Measurements from ENCODE around the gene TAS2R13. TPM values are rescaled to one million over a fixed set of nuclear protein-coding genes. Genes with fewer than 3 reads are reported as not detected.

The TAS2R13 gene
- total and polyA plus RNA-seq, 2 donors from 2014 or later: 2.8 TPM; not detected in 1

GRCh38 chr12:10928746-10929286 lies 19.5 kb upstream of the TAS2R13 start, which contains the start of gene PRH2:
PRH2 (plus strand) TSS chr12:10929236; CDS start chr12:10929274, 38 bp downstream.
- no peak for DNase-seq
- TF ChIP-seq CTCF (IDR thresholded peaks at IDR 0.05; ENCODE audit: borderline replicate concordance, extremely low read depth, insufficient read depth): no peak
- no peak within 1 kb of the TSS for H3K9ac ChIP-seq (ENCODE audit: low read length in 3 of 3)
- no peak within 1 kb of the TSS for H3K4me3 ChIP-seq (ENCODE audit: low read length in 3 of 3)
- intact Hi-C loops (cut with DNase I): no loop called here
- FAIRE-seq: no peak
- H3K27ac ChIP-seq (ENCODE audit: low read depth in 2 of 2, low read length in 2 of 2): no peak within 1 kb of the TSS
- H3K4me1 ChIP-seq (ENCODE audit: control insufficient read depth in 2 of 3, insufficient read depth in 2 of 3, low read depth in 1 of 3, low read length in 3 of 3): no peaks in the 10 kb centered on the region
- H3K9me3 ChIP-seq (ENCODE audit: control insufficient read depth in 2 of 3, insufficient read depth in 1 of 3, low read length in 3 of 3): no peaks in the 10 kb centered on the region
- H3K27me3 ChIP-seq (ENCODE audit: control insufficient read depth, insufficient read depth, low read length): no peaks in the 10 kb centered on the region
- H3K36me3 ChIP-seq (ENCODE audit: control insufficient read depth in 2 of 3, insufficient read depth in 3 of 3, low read length in 3 of 3): no peaks in the 10 kb centered on the region

- Histone ChIP-seq H3K27ac (ENCODE audit: low read depth in 2 of 2, low read length in 2 of 2) (no peak overlapping the region), H3K9ac (ENCODE audit: low read length in 3 of 3) (no peak overlapping the region), H3K36me3 (ENCODE audit: control insufficient read depth in 2 of 3, insufficient read depth in 3 of 3, low read length in 3 of 3) (no peaks in the 10 kb centered on the region), H3K9me3 (ENCODE audit: control insufficient read depth in 2 of 3, insufficient read depth in 1 of 3, low read length in 3 of 3) (no peaks in the 10 kb centered on the region), H3K27me3 (ENCODE audit: control insufficient read depth, insufficient read depth, low read length) (no peaks in the 10 kb centered on the region), H3K4me3 (ENCODE audit: low read length in 3 of 3) (no peak overlapping the region), H3K4me1 (ENCODE audit: control insufficient read depth in 2 of 3, insufficient read depth in 2 of 3, low read depth in 1 of 3, low read length in 3 of 3) (no peaks in the 10 kb centered on the region)
- FAIRE-seq: no peak
- DNase-seq: no peak
- TF ChIP-seq CTCF (IDR thresholded peaks at IDR 0.05; ENCODE audit: borderline replicate concordance, extremely low read depth, insufficient read depth): no peak
- intact Hi-C loops (cut with DNase I): no loop called here
Observed at GRCh38 chr12:10926269-10926668, 16.9 kb upstream of the TAS2R13 start.

- Histone ChIP-seq H3K9ac (ENCODE audit: low read length in 3 of 3) (no peak overlapping the region), H3K4me1 (ENCODE audit: control insufficient read depth in 2 of 3, insufficient read depth in 2 of 3, low read depth in 1 of 3, low read length in 3 of 3) (no peaks in the 10 kb centered on the region), H3K27me3 (ENCODE audit: control insufficient read depth, insufficient read depth, low read length) (no peaks in the 10 kb centered on the region), H3K36me3 (ENCODE audit: control insufficient read depth in 2 of 3, insufficient read depth in 3 of 3, low read length in 3 of 3) (no peaks in the 10 kb centered on the region), H3K27ac (ENCODE audit: low read depth in 2 of 2, low read length in 2 of 2) (no peak overlapping the region), H3K9me3 (ENCODE audit: control insufficient read depth in 2 of 3, insufficient read depth in 1 of 3, low read length in 3 of 3) (no peaks in the 10 kb centered on the region), H3K4me3 (ENCODE audit: low read length in 3 of 3) (no peak overlapping the region)
- intact Hi-C loops (cut with DNase I): no loop called here
- DNase-seq: no peak
- FAIRE-seq: no peak
- no peak for TF ChIP-seq CTCF (IDR thresholded peaks at IDR 0.05; ENCODE audit: borderline replicate concordance, extremely low read depth, insufficient read depth)
Observed at GRCh38 chr12:10919809-10920208, 10.4 kb upstream of the TAS2R13 start.

GRCh38 chr12:10910380-10910779 lies 1.0 kb upstream of the TAS2R13 start:
- no peaks in the 10 kb centered on the region for H3K27me3 ChIP-seq (ENCODE audit: control insufficient read depth, insufficient read depth, low read length)
- no peak overlapping the region for H3K4me3 ChIP-seq (ENCODE audit: low read length in 3 of 3)
- TF ChIP-seq CTCF (IDR thresholded peaks at IDR 0.05; ENCODE audit: borderline replicate concordance, extremely low read depth, insufficient read depth): no peak
- DNase-seq: no peak
- intact Hi-C loops (cut with DNase I): no loop called here
- H3K4me1 ChIP-seq (ENCODE audit: control insufficient read depth in 2 of 3, insufficient read depth in 2 of 3, low read depth in 1 of 3, low read length in 3 of 3): no peaks in the 10 kb centered on the region
- FAIRE-seq: no peak
- no peak overlapping the region for H3K9ac ChIP-seq (ENCODE audit: low read length in 3 of 3)
- H3K9me3 ChIP-seq (ENCODE audit: control insufficient read depth in 2 of 3, insufficient read depth in 1 of 3, low read length in 3 of 3): peaks cover 0 to under 1% (median 0%) of the 10 kb centered on the region in 3 donors
- H3K36me3 ChIP-seq (ENCODE audit: control insufficient read depth in 2 of 3, insufficient read depth in 3 of 3, low read length in 3 of 3): no peaks in the 10 kb centered on the region
- H3K27ac ChIP-seq (ENCODE audit: low read depth in 2 of 2, low read length in 2 of 2): no peak overlapping the region

Measured in kidney (tissue), 14 donors.